Measurements from ENCODE around the gene ADIPOQ. TPM values are rescaled to one million over a fixed set of nuclear protein-coding genes. Genes with fewer than 3 reads are reported as not detected.

The ADIPOQ gene
- polyA plus RNA-seq, 1 of the 3 experiments (the other 2 are of a cell fraction), result not detected

GRCh38 chr3:186831798-186832197, 10.7 kb upstream of the ADIPOQ start:
- Histone ChIP-seq H3K4me1 (ENCODE audit: control insufficient read depth in 1 of 2, insufficient read depth in 2 of 2, low read depth in 1 of 2, low read length in 1 of 2) (0 out of 4 replicates have a peak, but pooled peaks cover 0 to 5% of the 10 kb centered on the region in 2 experiments), H3K4me3 (ENCODE audit: low read depth in 2 of 2, low read length in 1 of 2) (no peak overlapping the region), H3K79me2 (ENCODE audit: insufficient read depth) (no peaks in the 10 kb centered on the region), H3K9me3 (no peaks in the 10 kb centered on the region), H3F3A (replicated peaks; ENCODE audit: insufficient read depth) (no peaks in the 10 kb centered on the region), H3K4me2 (no peak overlapping the region), H3K27ac (ENCODE audit: low read depth in 2 of 2, low read length in 1 of 2) (no peak overlapping the region), H3K9me2 (no peaks in the 10 kb centered on the region), H3K9ac (no peak overlapping the region), H3K36me3 (replicated peaks in 1 of 2; ENCODE audit: control insufficient read depth in 1 of 2, insufficient read depth in 2 of 2, low read length in 1 of 2) (no peaks in the 10 kb centered on the region), H2AFZ (ENCODE audit: low read depth) (no peak overlapping the region), H4K20me1 (ENCODE audit: insufficient read depth) (no peaks in the 10 kb centered on the region), H3K27me3 (ENCODE audit: insufficient read depth) (peaks cover 50% of the 10 kb centered on the region)
- 25% methylated on average over 4 of the region's 4 CpGs for WGBS (ENCODE audit: low lambda C conversion rate)
- POLR2A ChIA-PET, result no interaction called here
- TF ChIP-seq REST (IDR thresholded peaks at IDR 0.05; ENCODE audit: low read depth, low read length) (peak; percentile 85), RXRA (IDR thresholded peaks at IDR 0.05; ENCODE audit: borderline replicate concordance, low read depth) (no peak)
- CTCF ChIA-PET, result interaction anchor here (0.8 kb wide), 1 partner anchor 217 kb away, joined by 3 read pairs; no protein-coding TSS in a partner anchor
- no peak for DNase-seq

- Histone ChIP-seq H3K4me2 (no peak overlapping the region), H4K20me1 (ENCODE audit: insufficient read depth) (no peaks in the 10 kb centered on the region), H3K79me2 (ENCODE audit: insufficient read depth) (no peaks in the 10 kb centered on the region), H3F3A (replicated peaks; ENCODE audit: insufficient read depth) (no peaks in the 10 kb centered on the region), H3K4me1 (ENCODE audit: control insufficient read depth in 1 of 2, insufficient read depth in 2 of 2, low read depth in 1 of 2, low read length in 1 of 2) (0 out of 4 replicates have a peak, but pooled peaks cover 0 to 5% of the 10 kb centered on the region in 2 experiments), H2AFZ (ENCODE audit: low read depth) (no peak overlapping the region), H3K36me3 (replicated peaks in 1 of 2; ENCODE audit: control insufficient read depth in 1 of 2, insufficient read depth in 2 of 2, low read length in 1 of 2) (no peaks in the 10 kb centered on the region), H3K9me3 (no peaks in the 10 kb centered on the region), H3K27me3 (ENCODE audit: insufficient read depth) (peaks cover 50% of the 10 kb centered on the region), H3K9me2 (no peaks in the 10 kb centered on the region), H3K27ac (ENCODE audit: low read depth in 2 of 2, low read length in 1 of 2) (no peak overlapping the region), H3K9ac (no peak overlapping the region), H3K4me3 (ENCODE audit: low read depth in 2 of 2, low read length in 1 of 2) (no peak overlapping the region)
- WGBS (ENCODE audit: low lambda C conversion rate), result 11% methylated on average over 1 of the region's 1 CpG
- no peak for TF ChIP-seq TEAD4 (IDR thresholded peaks at IDR 0.05; ENCODE audit: borderline replicate concordance, insufficient read depth)
- CTCF ChIA-PET, result interaction anchor here (1.5 kb wide), 1 partner anchor 11 kb away, joined by 5 read pairs; no protein-coding TSS in a partner anchor
- DNase-seq, result no peak
- POLR2A ChIA-PET, result no interaction called here
Measured at GRCh38 chr3:186832276-186832675, 10.2 kb upstream of the ADIPOQ start.

- Histone ChIP-seq H2AFZ (ENCODE audit: low read depth) (no peak overlapping the region), H3K9me2 (no peaks in the 10 kb centered on the region), H3K79me2 (ENCODE audit: insufficient read depth) (no peaks in the 10 kb centered on the region), H4K20me1 (ENCODE audit: insufficient read depth) (no peaks in the 10 kb centered on the region), H3F3A (replicated peaks; ENCODE audit: insufficient read depth) (no peaks in the 10 kb centered on the region), H3K27me3 (ENCODE audit: insufficient read depth) (peaks cover 5% of the 10 kb centered on the region; the same call in 1 of the 2 replicates), H3K27ac (ENCODE audit: low read depth in 2 of 2, low read length in 1 of 2) (no peak overlapping the region), H3K36me3 (replicated peaks in 1 of 2; ENCODE audit: control insufficient read depth in 1 of 2, insufficient read depth in 2 of 2, low read length in 1 of 2) (no peaks in the 10 kb centered on the region), H3K9me3 (no peaks in the 10 kb centered on the region), H3K9ac (no peak overlapping the region), H3K4me2 (no peak overlapping the region), H3K4me1 (ENCODE audit: control insufficient read depth in 1 of 2, insufficient read depth in 2 of 2, low read depth in 1 of 2, low read length in 1 of 2) (no peaks in the 10 kb centered on the region), H3K4me3 (ENCODE audit: low read depth in 2 of 2, low read length in 1 of 2) (no peak overlapping the region)
- WGBS (ENCODE audit: low lambda C conversion rate), result 75% methylated on average over 17 of the region's 17 CpGs
- ChIA-PET POLR2A (no interaction called here), CTCF (interaction anchor here (0.6 to 2.7 kb wide), 2 partner anchors 9 to 229 kb away, joined by 3 to 12 read pairs; no protein-coding TSS in a partner anchor)
- no peak for TF ChIP-seq MAX (IDR thresholded peaks at IDR 0.05; ENCODE audit: low read depth)
- no peak for TF ChIP-seq TEAD4 (IDR thresholded peaks at IDR 0.05; ENCODE audit: borderline replicate concordance, insufficient read depth)
- TF ChIP-seq JUND (IDR thresholded peaks at IDR 0.05), result no peak
- TF ChIP-seq NFIC (IDR thresholded peaks at IDR 0.05; ENCODE audit: borderline replicate concordance), result no peak
- DNase-seq, result no peak
Measured at GRCh38 chr3:186839874-186840641, 2.5 kb upstream of the ADIPOQ start.
